Endothelial cell of umbilical vein (primary cell): ENCODE data around the gene MALAT1. TPM values are rescaled to one million over a fixed set of nuclear protein-coding genes. Genes with fewer than 3 reads are reported as not detected.

Experiments used
- BruUV-seq: library from RNA; stranded (reverse); fragments of 400-500 nt; replicated peaks from 2 replicates; lab custom pipeline; 2021; lab: Mats Ljungman, UMichigan
- CTCF ChIA-PET: fragments of 300-600, 350-600 bp; sonication (Branson Sonifier 250); formaldehyde crosslinking; loops from one replicate; lab custom pipeline; 2021; ENCODE audit warnings: antibody characterized with exemption, inconsistent platforms; lab: Charles Lee
- POLR2A ChIA-PET: fragments of 300-600, 350-600 bp; sonication (Branson Sonifier 250); formaldehyde crosslinking; loops from one replicate; lab custom pipeline; 2021; ENCODE audit warnings: antibody characterized with exemption, inconsistent platforms; lab: Charles Lee
- DNase-seq: peaks from one replicate; pipeline ENCODE4 v3.0.0-alpha.2; 2011; ENCODE audit warnings: low read depth, low spot score
- FAIRE-seq: peaks from 2 replicates; lab custom pipeline; 2011; peaks lifted over from hg19 to GRCh38; lab: Jason Lieb, UNC
- H2AFZ ChIP-seq: 2 replicates; pipeline ENCODE4 v1.6.0; 2012; ENCODE audit warnings: low read depth, low read length, control low read depth, inconsistent platforms
- H3K27ac ChIP-seq: 2 replicates; pipeline ENCODE4 v1.5.1; 2011; ENCODE audit warnings: low read depth, mild to moderate bottlenecking, control low read depth, low read length, moderate library complexity; ENCODE audit not compliant: insufficient read depth
- H3K27me3 ChIP-seq, 2 experiments: 2 replicates each; pipeline versions ENCODE4 v1.6.0 to v1.6.1; 2011; ENCODE audit warnings: low read length in 2 of 2, mixed read lengths in 1 of 2; ENCODE audit not compliant: control insufficient read depth in 2 of 2, insufficient read depth in 2 of 2
- H3K36me3 ChIP-seq, 2 experiments: 2 replicates in 1 of 2; 3 replicates in 1 of 2; pipeline ENCODE4 v1.5.1; 2011; ENCODE audit warnings: low read length in 2 of 2, mild to moderate bottlenecking in 1 of 2, moderate library complexity in 1 of 2; ENCODE audit not compliant: control insufficient read depth in 2 of 2, insufficient read depth in 2 of 2; ENCODE audit errors: extremely low read depth in 1 of 2
- H3K4me1 ChIP-seq: 3 replicates; pipeline ENCODE4 v1.5.1; 2011; ENCODE audit warnings: mild to moderate bottlenecking, low read length; ENCODE audit not compliant: control insufficient read depth, insufficient read depth; ENCODE audit errors: extremely low read depth
- H3K4me2 ChIP-seq: 2 replicates; pipeline ENCODE4 v1.6.1; 2011; ENCODE audit warnings: low read length, control low read depth, mixed read lengths; ENCODE audit not compliant: insufficient read depth
- H3K4me3 ChIP-seq, 3 experiments: fragments of 200-600 bp in 1 of 3; sonication (generic), shearing (Covaris generic) in 1 of 3; replicated peaks in 1 of 3; 2 replicates each; pipeline ENCODE4 v1.5.1; 2011 to 2016; ENCODE audit warnings: control low read depth in 3 of 3, low read length in 3 of 3, mild to moderate bottlenecking in 2 of 3, inconsistent platforms in 1 of 3, low read depth in 1 of 3, moderate library complexity in 1 of 3; ENCODE audit not compliant: insufficient read depth in 1 of 3
- H3K79me2 ChIP-seq: 2 replicates; pipeline ENCODE4 v1.6.0; 2012; ENCODE audit warnings: low read length, inconsistent platforms; ENCODE audit not compliant: control insufficient read depth, insufficient read depth
- H3K9ac ChIP-seq: replicated peaks from 2 replicates; pipeline ENCODE3; 2011; ENCODE audit warnings: low read length, control low read depth; ENCODE audit not compliant: insufficient read depth; ENCODE audit errors: extremely low read depth
- H3K9me1 ChIP-seq: replicated peaks from 3 replicates; pipeline ENCODE4 v1.6.0; 2011; ENCODE audit warnings: mild to moderate bottlenecking, low read length; ENCODE audit not compliant: control insufficient read depth, insufficient read depth; ENCODE audit errors: extremely low read depth
- H3K9me3 ChIP-seq: replicated peaks from 2 replicates; pipeline ENCODE4 v1.5.1; 2012; ENCODE audit warnings: low read length, inconsistent platforms; ENCODE audit not compliant: control insufficient read depth, insufficient read depth
- H4K20me1 ChIP-seq: replicated peaks from 2 replicates; pipeline ENCODE3; 2011; ENCODE audit warnings: mild to moderate bottlenecking, low read length; ENCODE audit not compliant: control insufficient read depth, insufficient read depth; ENCODE audit errors: extremely low read depth
- CTCF ChIP-seq, 2 donors: IDR thresholded peaks; 1 replicate in 1 of 2; 2 replicates in 1 of 2; pipeline ENCODE4 v1.5.1; 2011; ENCODE audit warnings: low read length in 2 of 2, mild to moderate bottlenecking in 2 of 2, moderate library complexity in 2 of 2, control low read depth in 1 of 2, inconsistent platforms in 1 of 2, low read depth in 1 of 2; ENCODE audit not compliant: insufficient read depth in 1 of 2; ENCODE audit errors: extremely low read depth in 1 of 2
- EZH2 ChIP-seq: IDR thresholded peaks from 2 replicates; pipeline ENCODE4 v1.6.1; 2012; ENCODE audit warnings: borderline replicate concordance, low read depth, mild to moderate bottlenecking, moderate library complexity, low read length, inconsistent platforms; ENCODE audit not compliant: severe bottlenecking
- GATA2 ChIP-seq: IDR thresholded peaks from 2 replicates; pipeline ENCODE4 v1.7.0; 2011; ENCODE audit warnings: low read depth, mild to moderate bottlenecking, moderate library complexity, mixed read lengths, low read length; ENCODE audit not compliant: insufficient read length, insufficient read depth
- JUN ChIP-seq: IDR thresholded peaks from 2 replicates; pipeline ENCODE4 v1.6.1; 2011; ENCODE audit warnings: borderline replicate concordance, low read depth; ENCODE audit not compliant: insufficient read length, insufficient read depth
- MAX ChIP-seq: IDR thresholded peaks from 2 replicates; pipeline ENCODE4 v1.6.1; 2011; ENCODE audit not compliant: insufficient read depth, insufficient read length
- MYC ChIP-seq: IDR thresholded peaks from one replicate; pipeline ENCODE4 v1.6.1; 2011; ENCODE audit warnings: mild to moderate bottlenecking, low read depth, low read length
- POLR2A ChIP-seq: IDR thresholded peaks from 2 replicates; pipeline ENCODE4 v1.6.1; 2012; ENCODE audit warnings: low read depth, mild to moderate bottlenecking, control low read depth, low read length
- POLR2AphosphoS5 ChIP-seq: IDR thresholded peaks from 2 replicates; pipeline ENCODE4 v1.6.1; 2012; ENCODE audit warnings: low read depth, mild to moderate bottlenecking, control low read depth, low read length, moderate library complexity; ENCODE audit not compliant: insufficient read depth
- dilution Hi-C: fragments of 300-500 bp; cut with MboI; formaldehyde crosslinking; loops from one replicate; pipeline ENCODE4 v1.15.0; 2019; ENCODE audit warnings: low sequenced_read_pairs; ENCODE audit not compliant: extremely low pct_ligation_motif_present
- intact Hi-C: fragments of 100-400 bp; cut with micrococcal nuclease; formaldehyde crosslinking; loops from one replicate; pipeline ENCODE4 v1.10.0; 2022
- polyA plus RNA-seq, 4 experiments: library from polyadenylated mRNA; depleted of rRNA in 3 of 4; stranded (reverse) in 3 of 4; unstranded in 1 of 4; fragments of >200 nt; gene quantifications; 2 replicates each; pipeline versions ENCODE4 v1.2.1 to v1.2.3, GENCODE V29; 2011 to 2012; ENCODE audit warnings: missing spikeins in 1 of 4
- total RNA-seq: library from RNA; stranded (reverse); gene quantifications from 2 replicates; pipeline ENCODE4 v1.2.3, GENCODE V29; 2021

MALAT1 gene
- total and polyA plus RNA-seq, 2 donors (not counting 3 experiments of a cell fraction or from before 2014, with no cell fraction given), result 491 to 7,529 TPM

GRCh38 chr11:65478388-65479183 lies 20.3 kb upstream of the MALAT1 start:
- peak overlapping the region; percentile 9 for H3K27ac ChIP-seq
- H3K9me1 ChIP-seq, result no peaks in the 10 kb centered on the region
- H3K4me2 ChIP-seq, result no peak overlapping the region
- peak overlapping the region; percentile 9 for H2AFZ ChIP-seq
- peaks cover 21% of the 10 kb centered on the region for H3K79me2 ChIP-seq
- BruUV-seq, result no TSS peak
- no peaks in the 10 kb centered on the region for H3K9me3 ChIP-seq
- dilution Hi-C loops (no loop called here), intact Hi-C loops (no loop called here)
- no peak overlapping the region for H3K9ac ChIP-seq
- DNase-seq (no peak), FAIRE-seq (no peak)
- ChIA-PET CTCF (interaction anchor here (0.7 to 7.9 kb wide), 8 partner anchors 8 to 29 kb away, joined by 3 to 247 read pairs (median 6); partner anchors contain the start of gene MALAT1), POLR2A (interaction anchor here (0.7 to 6.4 kb wide), 5 partner anchors 9 to 56 kb away, joined by 3 to 283 read pairs (median 5); partner anchors contain the start of genes MALAT1 and NEAT1)
- no peaks in the 10 kb centered on the region for H3K27me3 ChIP-seq
- H4K20me1 ChIP-seq, result no peaks in the 10 kb centered on the region
- H3K4me1 ChIP-seq, result peaks cover 19% of the 10 kb centered on the region
- no peak overlapping the region for H3K4me3 ChIP-seq
- no peaks in the 10 kb centered on the region for H3K36me3 ChIP-seq
- TF ChIP-seq MYC, result no peak
- no peak for TF ChIP-seq EZH2
- no peak for TF ChIP-seq POLR2A
- no peak for TF ChIP-seq GATA2
- no peak for TF ChIP-seq POLR2AphosphoS5
- TF ChIP-seq MAX, result no peak
- TF ChIP-seq JUN, result no peak
- no peak for TF ChIP-seq CTCF (IDR thresholded peaks at IDR 0.05; ENCODE audit: extremely low read depth in 1 of 2, insufficient read depth in 1 of 2, low read depth in 1 of 2, low read length in 2 of 2)
